GM11168 (cell line): ENCODE data around the gene PTRHD1.

Experiments used
- in situ Hi-C: fragments of 300-500 bp; cut with MboI; formaldehyde crosslinking; loops from one replicate; pipeline ENCODE4 v1.12.0; 2022; ENCODE audit warnings: low sequenced_read_pairs; ENCODE audit not compliant: unreplicated experiment

PTRHD1 gene

GRCh38 chr2:24771061-24771460 lies 22.1 kb downstream of the PTRHD1 start:
- in situ Hi-C loops: no loop called here

- in situ Hi-C loops: no loop called here
Observed at GRCh38 chr2:24768601-24769000, 24.6 kb downstream of the PTRHD1 start.

DNA sequence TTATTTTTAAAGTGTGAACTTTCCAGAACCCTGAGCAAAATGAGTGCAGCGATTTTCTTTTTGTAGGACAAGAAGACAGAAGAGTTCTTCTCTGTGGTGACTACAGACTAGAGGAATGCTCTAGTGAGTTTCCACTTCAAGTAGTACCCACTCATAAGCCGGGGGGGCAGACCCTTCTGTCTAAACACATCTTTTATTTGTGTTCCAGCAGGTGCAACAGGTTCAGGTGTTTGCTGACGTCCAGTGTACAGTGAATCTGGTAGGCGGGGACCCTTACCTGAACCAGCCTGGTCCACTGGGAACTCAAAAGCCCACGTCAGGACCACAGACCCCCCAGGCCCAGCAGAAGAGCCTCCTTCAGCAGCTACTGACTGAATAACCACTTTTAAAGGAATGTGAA lies 25.2 kb downstream of the PTRHD1 start:
- in situ Hi-C loops: no loop called here

DNA sequence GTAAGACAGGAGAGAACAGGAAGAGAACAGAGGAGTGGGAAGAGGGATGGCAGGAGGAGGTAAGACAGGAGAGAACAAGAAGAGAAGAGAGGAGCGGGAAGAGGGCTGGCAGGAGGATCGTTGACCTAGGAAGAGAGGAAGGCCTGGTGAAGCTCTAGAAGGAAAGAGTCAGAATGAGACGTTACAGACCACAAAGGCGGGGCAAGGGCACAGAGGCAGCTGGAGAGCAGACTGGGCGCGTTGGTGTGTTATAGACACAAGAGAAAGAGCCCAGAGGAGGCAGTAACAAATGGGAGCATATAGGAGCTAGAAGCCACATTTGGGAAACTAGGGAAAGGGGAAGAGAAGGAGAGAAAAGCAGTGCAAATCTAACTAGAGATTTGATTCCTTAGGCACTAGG lies 26.6 kb downstream of the PTRHD1 start:
- in situ Hi-C loops: no loop called here

GRCh38 chr2:24763843-24764242 lies 29.3 kb downstream of the PTRHD1 start:
- in situ Hi-C loops: no loop called here

- in situ Hi-C loops: no loop called here
Observed at GRCh38 chr2:24762518-24762917, 30.7 kb downstream of the PTRHD1 start.

DNA sequence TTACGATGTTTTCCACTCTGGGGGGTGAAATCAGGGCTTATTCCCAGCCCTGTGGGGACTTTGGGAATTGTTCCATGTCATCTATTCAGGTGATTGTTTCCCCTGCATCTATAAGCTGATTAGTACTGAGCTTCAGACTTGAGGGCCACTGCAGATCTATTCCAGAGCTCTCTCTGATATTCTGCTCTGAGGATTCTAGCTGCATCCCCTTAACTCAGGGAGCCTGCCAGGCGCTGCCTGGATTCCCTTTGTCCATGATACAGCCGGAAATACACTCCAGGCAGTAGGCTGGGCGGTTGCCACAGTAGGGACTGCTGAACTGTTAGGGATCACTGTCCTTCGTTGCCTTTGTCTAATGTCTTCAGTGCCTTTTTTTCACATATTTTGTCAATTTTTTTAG lies 31.3 kb downstream of the PTRHD1 start:
- in situ Hi-C loops: no loop called here

DNA sequence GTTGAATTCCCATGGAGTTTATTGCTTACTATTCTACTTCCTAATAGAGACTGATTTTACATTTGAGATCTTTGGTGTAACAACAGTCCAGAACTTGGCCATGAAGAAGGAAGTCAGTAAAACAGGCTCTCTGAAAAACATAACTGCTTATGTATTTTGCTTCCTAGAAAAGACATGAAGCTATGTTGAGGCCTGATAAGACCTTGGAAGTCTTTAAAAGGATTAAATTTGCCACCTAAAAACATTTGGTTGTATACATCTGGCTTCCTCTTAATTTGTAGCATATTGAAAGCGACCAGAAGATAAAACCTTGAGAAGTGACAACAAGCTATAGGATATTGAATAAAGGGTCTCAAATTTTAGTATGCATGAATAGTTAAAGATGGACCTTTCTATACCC lies 36.4 kb downstream of the PTRHD1 start:
- in situ Hi-C loops: no loop called here

DNA sequence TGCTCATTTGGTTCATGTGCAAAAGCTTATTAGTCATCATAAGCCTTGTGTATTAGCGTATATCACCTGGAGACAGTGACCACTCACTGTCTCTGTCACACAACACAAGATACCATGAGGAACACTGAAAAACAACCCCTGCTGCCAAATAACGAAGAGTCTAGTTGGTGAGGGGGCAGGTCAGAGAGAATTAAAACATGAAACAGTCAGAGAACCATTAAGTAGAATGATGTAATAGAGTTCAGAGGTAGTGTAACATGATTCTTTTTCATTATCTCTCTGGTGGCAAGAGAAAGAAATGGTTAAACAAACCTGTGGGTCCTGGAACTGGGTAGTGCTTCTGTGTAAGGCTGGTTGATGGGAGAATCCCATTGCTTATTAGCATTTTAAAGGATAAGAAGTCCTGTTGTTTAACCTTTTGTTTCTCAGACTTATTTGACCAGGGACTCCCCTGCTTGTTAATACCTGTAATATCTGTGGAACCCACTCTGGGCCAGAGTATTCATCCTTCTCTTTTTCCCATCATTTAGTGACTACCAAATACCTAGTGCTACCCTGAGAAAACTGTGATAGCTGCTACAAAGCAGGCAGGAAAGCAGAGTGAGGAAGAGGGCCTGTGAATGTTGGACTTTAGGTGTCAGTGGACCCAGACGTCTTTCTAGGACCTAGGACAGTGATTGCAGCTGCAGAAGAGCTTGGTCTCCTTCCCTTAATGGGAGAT lies 38.0 kb downstream of the PTRHD1 start:
- in situ Hi-C loops: no loop called here

DNA sequence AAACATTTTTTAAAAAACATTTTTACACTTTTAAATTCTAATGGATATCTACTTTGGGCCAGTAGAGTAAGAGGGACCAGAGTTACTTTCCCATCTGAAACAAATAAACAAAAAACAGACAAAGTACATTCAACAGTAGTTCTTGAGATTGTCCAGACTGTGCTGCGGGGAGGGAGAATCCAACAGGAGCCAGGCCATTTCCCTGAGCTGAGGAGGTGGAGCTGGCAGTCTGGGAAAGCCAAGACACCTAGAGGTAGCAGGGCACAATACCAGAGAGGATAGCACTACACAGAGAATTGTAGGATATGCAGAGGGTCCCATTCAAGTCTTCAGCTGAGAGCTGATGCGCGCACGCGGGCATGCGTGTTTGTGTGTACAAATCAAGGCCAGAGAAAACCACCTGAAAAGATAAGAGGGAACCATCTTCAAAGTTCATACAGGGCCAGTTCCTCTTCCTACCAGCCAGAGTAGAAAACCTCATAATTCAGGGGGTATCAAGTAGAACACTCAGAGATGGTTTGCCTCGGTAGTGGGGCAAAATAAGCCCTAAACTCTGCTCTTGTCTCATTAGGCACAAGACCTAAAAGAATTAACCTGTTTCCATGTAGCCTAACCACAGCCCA lies 44.0 kb downstream of the PTRHD1 start:
- in situ Hi-C loops: no loop called here

- in situ Hi-C loops: no loop called here
Observed at GRCh38 chr2:24747299-24747698, 45.9 kb downstream of the PTRHD1 start.

DNA sequence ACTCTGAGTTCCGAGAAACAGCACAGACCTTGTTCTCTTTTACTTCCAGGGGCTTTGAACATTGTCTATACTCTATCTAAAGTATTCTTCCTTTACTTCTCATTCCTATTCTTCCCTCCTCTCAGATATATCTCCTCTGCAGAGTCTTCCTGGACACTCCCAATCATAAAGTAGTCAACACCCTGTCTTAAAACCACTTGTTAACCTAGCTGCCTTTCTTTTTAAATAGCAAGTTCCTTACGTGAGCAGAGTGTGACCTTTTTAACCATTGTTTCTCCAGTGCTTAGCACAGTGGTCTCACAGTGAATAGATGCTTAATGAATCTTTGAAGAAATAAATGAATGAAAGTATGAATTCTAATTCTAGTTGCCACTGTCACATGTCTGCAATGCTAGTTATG lies 47.4 kb downstream of the PTRHD1 start:
- in situ Hi-C loops: no loop called here

GRCh38 chr2:24744356-24744755 lies 48.8 kb downstream of the PTRHD1 start:
- in situ Hi-C loops: no loop called here

GRCh38 chr2:24743924-24744323 lies 49.3 kb downstream of the PTRHD1 start:
- in situ Hi-C loops: no loop called here

DNA sequence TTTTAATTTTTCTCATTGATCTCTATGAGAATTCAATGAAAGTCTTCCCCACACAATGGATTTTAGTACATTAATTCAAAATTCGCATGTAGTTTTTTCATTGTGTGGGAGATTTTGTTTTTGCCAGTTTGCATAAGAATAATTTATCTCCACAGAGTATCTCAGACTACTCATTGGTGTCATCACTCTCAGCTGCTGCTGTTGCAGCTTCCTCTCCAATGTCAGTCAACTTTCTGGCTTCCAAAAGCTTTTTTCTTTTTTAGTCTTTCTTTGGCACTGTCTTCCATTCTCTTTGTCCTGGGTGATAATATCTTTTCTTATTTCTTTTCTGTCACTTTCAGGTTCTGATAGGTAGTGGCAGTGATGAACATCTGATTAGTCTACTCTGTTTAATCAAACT lies 50.5 kb downstream of the PTRHD1 start:
- in situ Hi-C loops: no loop called here

- in situ Hi-C loops: no loop called here
Observed at GRCh38 chr2:24740142-24740541, 53.0 kb downstream of the PTRHD1 start.
